PFSK-1 (cell line): ENCODE results near the gene UBE2QL1.

Source experiments
- FOXP2 ChIP-seq: optimal IDR thresholded peaks from 2 replicates; pipeline ENCODE3; 2011; ENCODE audit warnings: borderline replicate concordance, control low read depth, inconsistent platforms; ENCODE audit not compliant: insufficient read depth; ENCODE audit errors: extremely low read length, extremely low read depth
- POLR2AphosphoS5 ChIP-seq: IDR thresholded peaks from 2 replicates; pipeline ENCODE4 v1.6.1; 2012; ENCODE audit warnings: low read depth, mild to moderate bottlenecking, control low read depth, low read length, moderate library complexity
- REST ChIP-seq, 2 experiments: IDR thresholded peaks; 2 replicates each; pipeline versions ENCODE4 v1.6.1 to v1.8.0; 2011 to 2012; ENCODE audit warnings: low read depth in 2 of 2, low read length in 2 of 2, control low read depth in 1 of 2, inconsistent platforms in 1 of 2, mild to moderate bottlenecking in 1 of 2, moderate library complexity in 1 of 2; ENCODE audit not compliant: insufficient read depth in 1 of 2
- SIN3A ChIP-seq: IDR thresholded peaks from 2 replicates; pipeline ENCODE4 v1.6.1; 2012; ENCODE audit warnings: mild to moderate bottlenecking, low read length, moderate library complexity, borderline replicate concordance; ENCODE audit not compliant: insufficient read depth
- TAF1 ChIP-seq: IDR thresholded peaks from 2 replicates; pipeline ENCODE4 v1.6.1; 2012; ENCODE audit warnings: low read length, control low read depth, borderline replicate concordance; ENCODE audit not compliant: insufficient read depth

- TF ChIP-seq POLR2AphosphoS5 (no peak), TAF1 (no peak), REST (IDR thresholded peaks at IDR 0.05; ENCODE audit: insufficient read depth in 1 of 2, low read depth in 2 of 2, low read length in 2 of 2) (no peak), SIN3A (no peak), FOXP2 (no peak)
Observed at GRCh38 chr5:6502421-6502820, 53.8 kb downstream of the UBE2QL1 start.
